Measurements from ENCODE around the gene WHRN. TPM values are rescaled to one million over a fixed set of nuclear protein-coding genes. Genes with fewer than 3 reads are reported as not detected.

The WHRN gene
- total RNA-seq, 1 experiment from 2014 or later = 19.8 TPM

DNA sequence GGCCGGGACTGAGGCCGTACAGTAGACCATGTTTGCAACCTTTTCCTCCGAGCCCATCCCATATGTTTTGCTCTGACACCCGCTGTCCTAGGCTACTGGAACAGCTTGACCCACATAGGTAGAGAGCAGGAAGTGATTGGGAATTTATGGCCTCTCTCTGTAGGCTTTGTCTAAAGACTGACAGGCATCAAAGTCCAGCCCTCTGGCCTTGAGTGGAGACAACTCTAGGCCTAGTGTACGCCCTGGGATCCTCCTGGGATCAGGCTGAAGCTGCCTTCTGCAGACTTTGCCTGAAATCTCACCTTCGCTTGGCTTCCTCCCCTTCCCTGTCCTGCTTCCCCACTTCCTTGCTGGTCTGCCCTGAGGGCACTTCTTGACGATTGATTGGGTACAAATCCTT lies 103.9 kb downstream of the WHRN start:
- intact Hi-C loops (cut with micrococcal nuclease; ENCODE audit: unreplicated experiment) = loop anchor here (10.0 kb wide), 1 partner anchor 1123 kb away; no protein-coding TSS in a partner anchor
- no peaks in the 10 kb centered on the region for H3K9me2 ChIP-seq (ENCODE audit: insufficient read depth)
- DNase-seq = no peak
- no peaks in the 10 kb centered on the region for H4K20me1 ChIP-seq (ENCODE audit: insufficient read depth)
- no peaks in the 10 kb centered on the region for H3K36me3 ChIP-seq (ENCODE audit: low read depth)
- H3K4me1 ChIP-seq (replicated peaks; ENCODE audit: insufficient read depth) = peaks cover 10% of the 10 kb centered on the region
- no peak overlapping the region for H2AFZ ChIP-seq
- TF ChIP-seq, protein P1, sequence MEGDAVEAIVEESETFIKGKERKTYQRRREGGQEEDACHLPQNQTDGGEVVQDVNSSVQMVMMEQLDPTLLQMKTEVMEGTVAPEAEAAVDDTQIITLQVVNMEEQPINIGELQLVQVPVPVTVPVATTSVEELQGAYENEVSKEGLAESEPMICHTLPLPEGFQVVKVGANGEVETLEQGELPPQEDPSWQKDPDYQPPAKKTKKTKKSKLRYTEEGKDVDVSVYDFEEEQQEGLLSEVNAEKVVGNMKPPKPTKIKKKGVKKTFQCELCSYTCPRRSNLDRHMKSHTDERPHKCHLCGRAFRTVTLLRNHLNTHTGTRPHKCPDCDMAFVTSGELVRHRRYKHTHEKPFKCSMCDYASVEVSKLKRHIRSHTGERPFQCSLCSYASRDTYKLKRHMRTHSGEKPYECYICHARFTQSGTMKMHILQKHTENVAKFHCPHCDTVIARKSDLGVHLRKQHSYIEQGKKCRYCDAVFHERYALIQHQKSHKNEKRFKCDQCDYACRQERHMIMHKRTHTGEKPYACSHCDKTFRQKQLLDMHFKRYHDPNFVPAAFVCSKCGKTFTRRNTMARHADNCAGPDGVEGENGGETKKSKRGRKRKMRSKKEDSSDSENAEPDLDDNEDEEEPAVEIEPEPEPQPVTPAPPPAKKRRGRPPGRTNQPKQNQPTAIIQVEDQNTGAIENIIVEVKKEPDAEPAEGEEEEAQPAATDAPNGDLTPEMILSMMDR (conservative IDR thresholded peaks at IDR 0.05) = no peak
- TF ChIP-seq EZH2 (IDR thresholded peaks at IDR 0.05; ENCODE audit: low read depth) = no peak
- BruUV-seq (replicated peaks) = no TSS peak
- H3K27ac ChIP-seq = no peak overlapping the region
- no peaks in the 10 kb centered on the region for H3K27me3 ChIP-seq (ENCODE audit: insufficient read depth, low read depth)
- H3K9me3 ChIP-seq (ENCODE audit: insufficient read depth, low read depth) = no peaks in the 10 kb centered on the region
- H3F3A ChIP-seq (ENCODE audit: insufficient read depth, low read depth) = peaks cover 2% of the 10 kb centered on the region; the same call in 1 of the 2 replicates
- CTCF ChIA-PET = interaction anchor here (1.1 kb wide), 1 partner anchor 150 kb away, joined by 3 read pairs; no protein-coding TSS in a partner anchor
- H3K79me2 ChIP-seq (ENCODE audit: low read depth) = no peaks in the 10 kb centered on the region
- no peak overlapping the region for H3K4me3 ChIP-seq
- POLR2A ChIA-PET (ENCODE audit: unreplicated experiment) = no interaction called here
- H3K4me2 ChIP-seq = no peak overlapping the region

DNA sequence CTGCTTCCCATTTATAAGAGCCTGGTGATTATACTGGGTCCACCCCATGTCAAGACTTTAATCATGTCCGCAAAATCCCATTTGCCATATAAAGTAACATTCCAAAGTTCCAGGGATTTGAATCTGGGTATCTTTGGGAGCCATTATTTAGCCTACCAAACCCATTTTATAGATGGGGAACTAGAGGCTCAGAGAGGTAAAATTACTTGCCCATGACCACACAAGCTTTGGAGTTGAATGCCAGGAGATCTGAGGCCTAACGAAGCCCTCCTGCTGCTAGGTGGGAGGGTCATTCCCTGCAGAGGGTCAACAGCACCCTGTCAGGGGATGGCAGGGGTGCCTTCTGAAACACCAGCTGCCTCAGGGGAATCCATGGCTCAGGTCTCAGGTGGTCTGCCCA lies 104.5 kb downstream of the WHRN start:
- no TSS peak for BruUV-seq (replicated peaks)
- intact Hi-C loops (cut with micrococcal nuclease; ENCODE audit: unreplicated experiment) = loop anchor here (10.0 kb wide), 1 partner anchor 1124 kb away; no protein-coding TSS in a partner anchor

DNA sequence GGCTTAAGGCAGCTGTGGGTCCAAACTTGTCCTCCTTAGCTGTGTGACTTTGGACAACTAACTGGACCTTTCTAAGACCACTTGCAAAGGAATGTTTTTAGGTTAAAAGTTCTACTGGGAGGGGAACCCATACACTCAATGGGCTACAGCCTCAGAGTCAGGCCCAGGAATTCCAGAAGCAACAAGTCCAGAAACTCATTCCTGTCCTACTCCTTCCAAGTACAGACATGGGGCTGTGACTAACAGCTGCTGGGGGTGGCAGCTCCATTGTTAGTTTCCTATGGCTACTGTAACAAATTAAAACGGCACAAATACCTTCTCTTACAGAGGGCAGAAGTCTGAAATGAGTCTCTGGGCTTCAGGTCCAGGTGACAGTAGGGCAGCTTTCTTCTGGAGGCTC lies 105.1 kb downstream of the WHRN start:
- Histone ChIP-seq H3K4me2 (no peak overlapping the region), H3K27ac (no peak overlapping the region)
- POLR2A ChIA-PET (ENCODE audit: unreplicated experiment) = no interaction called here

More for the DNA sequence above, 104.5 kb downstream of the WHRN start:
- Histone ChIP-seq H4K20me1 (ENCODE audit: insufficient read depth) (no peaks in the 10 kb centered on the region), H3K27ac (no peak overlapping the region), H3K79me2 (ENCODE audit: low read depth) (no peaks in the 10 kb centered on the region), H3K36me3 (ENCODE audit: low read depth) (no peaks in the 10 kb centered on the region), H3K4me1 (replicated peaks; ENCODE audit: insufficient read depth) (peaks cover 10% of the 10 kb centered on the region), H3K4me3 (no peak overlapping the region), H2AFZ (no peak overlapping the region), H3K27me3 (ENCODE audit: insufficient read depth, low read depth) (no peaks in the 10 kb centered on the region), H3K9me2 (ENCODE audit: insufficient read depth) (no peaks in the 10 kb centered on the region), H3F3A (ENCODE audit: insufficient read depth, low read depth) (peaks cover 8% of the 10 kb centered on the region; the same call in 1 of the 2 replicates), H3K4me2 (no peak overlapping the region), H3K9me3 (ENCODE audit: insufficient read depth, low read depth) (no peaks in the 10 kb centered on the region)
- DNase-seq = no peak
- TF ChIP-seq EZH2 (IDR thresholded peaks at IDR 0.05; ENCODE audit: low read depth) = no peak
- TF ChIP-seq, protein P1 (conservative IDR thresholded peaks at IDR 0.05) = no peak
- ChIA-PET POLR2A (ENCODE audit: unreplicated experiment) (no interaction called here), CTCF (no interaction called here)

More for the DNA sequence above, 105.1 kb downstream of the WHRN start:
- intact Hi-C loops (cut with micrococcal nuclease; ENCODE audit: unreplicated experiment) = loop anchor here (10.0 kb wide), 1 partner anchor 1125 kb away; no protein-coding TSS in a partner anchor
- peaks cover 10% of the 10 kb centered on the region for H3K4me1 ChIP-seq (replicated peaks; ENCODE audit: insufficient read depth)
- H3F3A ChIP-seq (ENCODE audit: insufficient read depth, low read depth) = peaks cover 10% of the 10 kb centered on the region; the same call in 1 of the 2 replicates
- no peaks in the 10 kb centered on the region for H3K9me2 ChIP-seq (ENCODE audit: insufficient read depth)
- CTCF ChIA-PET = interaction anchor here (0.5 to 0.7 kb wide), 2 partner anchors 282 to 1183 kb away, joined by 3 to 16 read pairs; partner anchors contain the start of gene TEX48
- no peak for DNase-seq
- no peak overlapping the region for H3K4me3 ChIP-seq
- no peaks in the 10 kb centered on the region for H3K36me3 ChIP-seq (ENCODE audit: low read depth)
- TF ChIP-seq, protein P1 (conservative IDR thresholded peaks at IDR 0.05) = no peak
- TF ChIP-seq EZH2 (IDR thresholded peaks at IDR 0.05; ENCODE audit: low read depth) = no peak
- no peaks in the 10 kb centered on the region for H3K9me3 ChIP-seq (ENCODE audit: insufficient read depth, low read depth)
- H2AFZ ChIP-seq = no peak overlapping the region
- no peaks in the 10 kb centered on the region for H3K27me3 ChIP-seq (ENCODE audit: insufficient read depth, low read depth)
- BruUV-seq (replicated peaks) = no TSS peak
- no peaks in the 10 kb centered on the region for H4K20me1 ChIP-seq (ENCODE audit: insufficient read depth)
- no peaks in the 10 kb centered on the region for H3K79me2 ChIP-seq (ENCODE audit: low read depth)

Measured in PC-9 (cell line).